Measurements from ENCODE around the gene PRPF40A.

DNA sequence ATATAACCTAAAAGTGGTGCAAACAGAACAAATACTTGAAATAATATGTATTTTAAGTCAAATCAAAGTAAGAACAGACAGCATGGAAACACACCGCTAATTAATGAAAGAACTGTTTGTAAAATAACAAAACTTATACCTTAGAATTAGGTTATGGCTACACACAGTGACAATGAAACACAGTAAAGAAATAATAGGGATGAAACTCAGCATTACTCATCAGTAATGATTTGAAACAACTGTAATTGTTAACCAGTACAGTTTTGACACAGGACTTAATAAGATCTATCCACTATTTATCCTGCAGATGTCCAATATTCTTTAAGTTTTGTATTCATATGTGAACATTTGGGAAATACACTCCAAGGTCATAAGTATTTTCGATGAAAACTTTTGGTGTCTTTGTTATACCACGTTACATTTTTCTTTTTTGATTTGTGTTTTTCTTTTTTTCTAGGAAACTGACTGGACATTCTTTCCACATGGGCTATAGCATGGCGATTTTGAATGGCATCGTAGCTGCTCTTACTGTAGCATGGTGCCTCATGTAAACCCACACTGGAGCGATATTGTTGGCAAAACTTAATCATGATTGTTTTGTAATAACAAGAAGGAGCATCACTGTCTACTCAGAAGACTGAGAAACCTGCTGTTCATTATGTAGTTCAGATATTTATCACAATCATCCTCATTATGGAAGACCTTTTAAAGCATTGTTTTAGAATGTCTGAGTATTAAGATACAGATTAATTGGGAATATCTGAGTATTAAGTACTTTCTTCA lies 42.2 kb upstream of the PRPF40A start:
- TF ChIP-seq, protein P1, sequence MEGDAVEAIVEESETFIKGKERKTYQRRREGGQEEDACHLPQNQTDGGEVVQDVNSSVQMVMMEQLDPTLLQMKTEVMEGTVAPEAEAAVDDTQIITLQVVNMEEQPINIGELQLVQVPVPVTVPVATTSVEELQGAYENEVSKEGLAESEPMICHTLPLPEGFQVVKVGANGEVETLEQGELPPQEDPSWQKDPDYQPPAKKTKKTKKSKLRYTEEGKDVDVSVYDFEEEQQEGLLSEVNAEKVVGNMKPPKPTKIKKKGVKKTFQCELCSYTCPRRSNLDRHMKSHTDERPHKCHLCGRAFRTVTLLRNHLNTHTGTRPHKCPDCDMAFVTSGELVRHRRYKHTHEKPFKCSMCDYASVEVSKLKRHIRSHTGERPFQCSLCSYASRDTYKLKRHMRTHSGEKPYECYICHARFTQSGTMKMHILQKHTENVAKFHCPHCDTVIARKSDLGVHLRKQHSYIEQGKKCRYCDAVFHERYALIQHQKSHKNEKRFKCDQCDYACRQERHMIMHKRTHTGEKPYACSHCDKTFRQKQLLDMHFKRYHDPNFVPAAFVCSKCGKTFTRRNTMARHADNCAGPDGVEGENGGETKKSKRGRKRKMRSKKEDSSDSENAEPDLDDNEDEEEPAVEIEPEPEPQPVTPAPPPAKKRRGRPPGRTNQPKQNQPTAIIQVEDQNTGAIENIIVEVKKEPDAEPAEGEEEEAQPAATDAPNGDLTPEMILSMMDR (IDR thresholded peaks at IDR 0.05): no peak
- no peak for TF ChIP-seq POLR2AphosphoS5 (IDR thresholded peaks at IDR 0.05; ENCODE audit: insufficient read depth in 1 of 2, low read depth in 1 of 2)
